Esophagus muscularis mucosa (tissue), 3 donors: ENCODE measurements around the gene BCAT1.

Source experiments
- POLR2A ChIP-seq: fragments of 450-650 bp; IDR thresholded peaks from one replicate; pipeline ENCODE4 v1.6.1; 2017; ENCODE audit warnings: antibody characterized with exemption, moderate library complexity, mild to moderate bottlenecking, low read depth
- POLR2AphosphoS5 ChIP-seq, 2 donors: sonication (generic); formaldehyde crosslinking; IDR thresholded peaks; one replicate each; pipeline ENCODE4 v1.6.1; 2017; ENCODE audit warnings: antibody characterized with exemption in 2 of 2
- TF ChIP-seq, protein P1 (sequence below), 3 experiments: fragments of 200-600 bp in 2 of 3; fragments of 450-650 bp in 1 of 3; sonication (generic) in 2 of 3; IDR thresholded peaks; one replicate each; pipeline ENCODE4 v1.5.1; 2017 to 2019; ENCODE audit warnings: antibody characterized with exemption in 3 of 3, mild to moderate bottlenecking in 2 of 3, moderate library complexity in 1 of 3

DNA sequence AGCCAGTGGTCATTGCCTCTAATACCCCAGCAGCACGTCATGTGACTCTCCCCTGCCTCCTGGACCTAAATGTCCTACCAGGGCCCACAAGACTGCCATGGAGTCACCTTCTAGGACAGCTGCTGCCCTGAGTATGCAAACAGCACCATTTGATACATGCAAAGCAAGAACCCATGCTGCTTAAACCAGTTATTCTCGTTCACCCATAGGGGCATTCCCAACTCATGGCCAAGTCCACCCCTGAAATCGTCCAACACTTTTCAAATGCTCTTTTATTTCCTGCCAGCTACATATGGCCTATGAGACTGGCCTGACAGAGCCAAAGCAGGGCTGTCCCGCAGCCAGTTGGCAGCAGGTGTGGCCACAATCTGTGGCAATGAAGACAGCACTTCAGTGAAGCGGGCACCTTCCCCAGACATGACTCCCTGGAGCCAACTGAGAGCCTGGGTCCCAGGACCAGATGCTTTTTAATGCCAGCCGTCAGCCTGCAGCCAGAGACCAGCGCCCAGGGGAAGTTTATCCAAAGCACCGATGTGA lies 99.9 kb downstream of the BCAT1 start:
- TF ChIP-seq POLR2AphosphoS5 (IDR thresholded peaks at IDR 0.05) (no peak), POLR2A (no peak)
- TF ChIP-seq, protein P1, sequence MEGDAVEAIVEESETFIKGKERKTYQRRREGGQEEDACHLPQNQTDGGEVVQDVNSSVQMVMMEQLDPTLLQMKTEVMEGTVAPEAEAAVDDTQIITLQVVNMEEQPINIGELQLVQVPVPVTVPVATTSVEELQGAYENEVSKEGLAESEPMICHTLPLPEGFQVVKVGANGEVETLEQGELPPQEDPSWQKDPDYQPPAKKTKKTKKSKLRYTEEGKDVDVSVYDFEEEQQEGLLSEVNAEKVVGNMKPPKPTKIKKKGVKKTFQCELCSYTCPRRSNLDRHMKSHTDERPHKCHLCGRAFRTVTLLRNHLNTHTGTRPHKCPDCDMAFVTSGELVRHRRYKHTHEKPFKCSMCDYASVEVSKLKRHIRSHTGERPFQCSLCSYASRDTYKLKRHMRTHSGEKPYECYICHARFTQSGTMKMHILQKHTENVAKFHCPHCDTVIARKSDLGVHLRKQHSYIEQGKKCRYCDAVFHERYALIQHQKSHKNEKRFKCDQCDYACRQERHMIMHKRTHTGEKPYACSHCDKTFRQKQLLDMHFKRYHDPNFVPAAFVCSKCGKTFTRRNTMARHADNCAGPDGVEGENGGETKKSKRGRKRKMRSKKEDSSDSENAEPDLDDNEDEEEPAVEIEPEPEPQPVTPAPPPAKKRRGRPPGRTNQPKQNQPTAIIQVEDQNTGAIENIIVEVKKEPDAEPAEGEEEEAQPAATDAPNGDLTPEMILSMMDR (IDR thresholded peaks at IDR 0.05), result no peak
